K562 (cell line): ENCODE measurements around the gene TRAPPC2L. TPM values are rescaled to one million over a fixed set of nuclear protein-coding genes. Genes with fewer than 3 reads are reported as not detected.

Experiments used
- BCL6 ChIP-seq: fragments of 250-450 bp; sonication (Bioruptor Pico); IDR thresholded peaks from 2 replicates; pipeline ENCODE4 v1.4.0; 2020
- CBFA2T2 ChIP-seq: fragments of 450-650 bp; conservative IDR thresholded peaks from 2 replicates; pipeline ENCODE4 v1.6.1; 2017; ENCODE audit warnings: mild to moderate bottlenecking
- CREM ChIP-seq: IDR thresholded peaks from 2 replicates; pipeline ENCODE4 v1.6.1; 2014; ENCODE audit warnings: antibody characterized with exemption, low read depth
- EP400 ChIP-seq: fragments of 450-650 bp; IDR thresholded peaks from 2 replicates; pipeline ENCODE4 v1.6.1; 2017; ENCODE audit warnings: antibody characterized with exemption, mild to moderate bottlenecking, moderate library complexity
- HDAC1 ChIP-seq, 2 experiments: fragments of 450-650 bp; IDR thresholded peaks; 2 replicates each; pipeline ENCODE4 v1.6.1; 2016 to 2017; ENCODE audit warnings: inconsistent platforms in 1 of 2, mild to moderate bottlenecking in 1 of 2, moderate library complexity in 1 of 2
- KDM4B ChIP-seq, 2 experiments: fragments of 450-650 bp in 1 of 2; sonication (generic) in 1 of 2; IDR thresholded peaks; 2 replicates each; pipeline ENCODE4 v1.6.1; 2016 to 2017; ENCODE audit warnings: borderline replicate concordance in 2 of 2, antibody characterized with exemption in 1 of 2, low read depth in 1 of 2, mild to moderate bottlenecking in 1 of 2
- MYNN ChIP-seq, 2 experiments: sonication (generic); formaldehyde crosslinking in 1 of 2; IDR thresholded peaks; 2 replicates each; pipeline versions ENCODE4 v1.5.0 to v1.6.1; 2016 to 2020; ENCODE audit warnings: antibody characterized with exemption in 1 of 2, missing genetic modification reagents in 1 of 2
- NFIC ChIP-seq: fragments of 450-650 bp; IDR thresholded peaks from 2 replicates; pipeline ENCODE4 v1.6.1; 2017; ENCODE audit warnings: mild to moderate bottlenecking, inconsistent platforms
- NR2C2 ChIP-seq, 2 experiments: fragments of 200-800 bp in 1 of 2; sonication (Bioruptor generic) in 1 of 2; sonication (generic) in 1 of 2; formaldehyde crosslinking in 1 of 2; IDR thresholded peaks; 2 replicates each; pipeline versions ENCODE4 v1.6.1 to v1.8.0; 2016 to 2022; ENCODE audit warnings: mild to moderate bottlenecking in 1 of 2, missing compliant biosample characterization in 1 of 2, missing genetic modification characterization in 1 of 2, missing genetic modification reagents in 1 of 2
- NR3C1 ChIP-seq: sonication (generic); formaldehyde crosslinking; IDR thresholded peaks from 2 replicates; pipeline ENCODE4 v1.8.1; 2022; ENCODE audit warnings: missing genetic modification reagents
- SMC3 ChIP-seq: conservative IDR thresholded peaks from 2 replicates; pipeline ENCODE4 v1.6.1; 2011; ENCODE audit warnings: low read depth, low read length, improper control_type of control experiment; ENCODE audit not compliant: insufficient read depth
- TFAP4 ChIP-seq: sonication (generic); formaldehyde crosslinking; IDR thresholded peaks from 2 replicates; pipeline ENCODE4 v1.8.0; 2022; ENCODE audit warnings: missing genetic modification reagents, mild to moderate bottlenecking, moderate library complexity, borderline replicate concordance
- ZBTB11 ChIP-seq, 3 experiments: fragments of 200-800 bp in 1 of 3; fragments of 250-450 bp in 1 of 3; fragments of 450-650 bp in 1 of 3; sonication (Bioruptor Pico) in 1 of 3; sonication (Bioruptor generic) in 1 of 3; formaldehyde crosslinking in 1 of 3; IDR thresholded peaks; 2 replicates each; pipeline versions ENCODE4 v1.6.1 to v1.8.0; 2016 to 2022; ENCODE audit warnings: mild to moderate bottlenecking in 2 of 3, missing genetic modification characterization in 2 of 3, missing compliant biosample characterization in 1 of 3, moderate library complexity in 1 of 3
- ZFP91 ChIP-seq: sonication (generic); formaldehyde crosslinking; IDR thresholded peaks from 2 replicates; pipeline ENCODE4 v1.8.0; 2022; ENCODE audit warnings: mild to moderate bottlenecking, missing genetic modification reagents
- polyA plus RNA-seq, 8 experiments: library from polyadenylated mRNA; depleted of rRNA in 4 of 8; stranded (reverse) in 5 of 8; unstranded in 3 of 8; fragments of >200 nt; fragmentation: Nextera tagmentation in 2 of 8; fragmentation: Illumina TruSeq in 1 of 8; extraction: Ambion mirVana in 2 of 8; extraction: Trizol in 1 of 8; gene quantifications; 2 replicates each; pipeline versions ENCODE4 v1.2.1 to v1.2.3, GENCODE V29; 2011 to 2014; ENCODE audit warnings: inconsistent platforms in 1 of 8, missing spikeins in 1 of 8
- total RNA-seq, 7 experiments: library from RNA; depleted of rRNA in 6 of 7; stranded (reverse); fragments of >200 nt in 6 of 7; fragmentation: Illumina TruSeq in 2 of 7; extraction: Trizol in 2 of 7; gene quantifications; 2 replicates each; pipeline versions ENCODE4 v1.2.1 to v1.2.3, GENCODE V29; 2011 to 2021; ENCODE audit warnings: low replicate concordance in 1 of 7
- TF ChIP-seq, protein P1 (sequence below): sonication (generic); IDR thresholded peaks from 2 replicates; pipeline ENCODE4 v1.6.1; 2016

Gene TRAPPC2L
- total and polyA plus RNA-seq, 9 of the 15 experiments (the other 6 are each of a cell fraction or from before 2014, with no cell fraction given), result 60.4 to 398 (median 97.5) TPM

- TF ChIP-seq NR2C2 (CRISPR knock-in tag; IDR thresholded peaks at IDR 0.05) (no peak), NR2C2 (tag; IDR thresholded peaks at IDR 0.05) (0 out of 2 replicates have a peak, but pooled peaks have one; percentile 30), NR3C1 (CRISPR knock-in tag) (no peak; the same call in 1 of the 2 replicates), NFIC (peak; percentile 79), CREM (peak; percentile 82), ZBTB11 (CRISPR knock-in tag; IDR thresholded peaks at IDR 0.05) (peak in 1 of 3 experiments; percentile 55; a peak in 1 of 6 replicates), CBFA2T2 (peak; percentile 98), ZFP91 (CRISPR knock-in tag) (no peak), BCL6 (CRISPR knock-in tag) (no peak), SMC3 (no peak), KDM4B (IDR thresholded peaks at IDR 0.05; ENCODE audit: borderline replicate concordance in 2 of 2, low read depth in 1 of 2) (0 out of 4 replicates have a peak, but pooled peaks of 1 of the 2 experiments have one; percentile 70), EP400 (no peak; the same call in 1 of the 2 replicates), TFAP4 (peak; percentile 99), HDAC1 (IDR thresholded peaks at IDR 0.05) (peak in 1 of 2 experiments; percentile 96; a peak in 2 of 4 replicates), MYNN (IDR thresholded peaks at IDR 0.05) (peak; percentile 99), MYNN (CRISPR knock-in tag; IDR thresholded peaks at IDR 0.05) (peak; percentile 90)
- TF ChIP-seq, protein P1, sequence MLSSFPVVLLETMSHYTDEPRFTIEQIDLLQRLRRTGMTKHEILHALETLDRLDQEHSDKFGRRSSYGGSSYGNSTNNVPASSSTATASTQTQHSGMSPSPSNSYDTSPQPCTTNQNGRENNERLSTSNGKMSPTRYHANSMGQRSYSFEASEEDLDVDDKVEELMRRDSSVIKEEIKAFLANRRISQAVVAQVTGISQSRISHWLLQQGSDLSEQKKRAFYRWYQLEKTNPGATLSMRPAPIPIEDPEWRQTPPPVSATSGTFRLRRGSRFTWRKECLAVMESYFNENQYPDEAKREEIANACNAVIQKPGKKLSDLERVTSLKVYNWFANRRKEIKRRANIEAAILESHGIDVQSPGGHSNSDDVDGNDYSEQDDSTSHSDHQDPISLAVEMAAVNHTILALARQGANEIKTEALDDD, result no peak
Measured at GRCh38 chr16:88856828-88857727, at the start of gene TRAPPC2L, which contains the start of gene GALNS (continued).
